ENCODE results near the gene SLC35F2.
"Not testable (repeated sequence)": the region's sequence is repeated elsewhere in the genome, so short reads cannot be mapped to it uniquely, and the experiment has no call there.

Gene SLC35F2

DNA sequence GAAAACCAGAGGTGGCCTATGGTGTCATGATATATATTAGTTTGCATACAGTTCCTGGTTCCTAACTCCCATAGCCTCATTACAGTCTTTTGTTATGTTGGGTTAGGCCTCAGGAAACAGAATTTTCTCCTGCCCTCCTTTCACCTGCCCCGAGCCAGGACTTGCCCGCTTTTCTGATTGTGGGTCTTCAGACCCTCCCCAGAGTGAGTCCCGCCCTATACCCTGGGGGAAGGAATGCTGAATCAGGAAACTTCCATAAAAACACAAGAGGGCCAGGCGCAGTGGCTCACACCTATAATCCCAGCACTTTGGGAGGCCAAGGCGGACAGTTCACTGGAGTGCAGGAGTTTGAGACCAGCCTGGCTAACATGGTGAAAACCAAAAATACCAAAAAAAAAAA is 70.9 kb downstream of the SLC35F2 start:
- peaks cover 31% of the 10 kb centered on the region for H3K36me3 Mint-ChIP-seq (ENCODE audit: low read depth)
- H3K9me3 Mint-ChIP-seq = no peaks in the 10 kb centered on the region
- peaks cover 18% of the 10 kb centered on the region for H3K4me1 Mint-ChIP-seq (ENCODE audit: low read depth)
- peaks cover 6% of the 10 kb centered on the region for H3K27me3 Mint-ChIP-seq
- no peak overlapping the region for H3K4me3 Mint-ChIP-seq
- no peak overlapping the region for H3K27ac Mint-ChIP-seq
- no peak for DNase-seq

DNA sequence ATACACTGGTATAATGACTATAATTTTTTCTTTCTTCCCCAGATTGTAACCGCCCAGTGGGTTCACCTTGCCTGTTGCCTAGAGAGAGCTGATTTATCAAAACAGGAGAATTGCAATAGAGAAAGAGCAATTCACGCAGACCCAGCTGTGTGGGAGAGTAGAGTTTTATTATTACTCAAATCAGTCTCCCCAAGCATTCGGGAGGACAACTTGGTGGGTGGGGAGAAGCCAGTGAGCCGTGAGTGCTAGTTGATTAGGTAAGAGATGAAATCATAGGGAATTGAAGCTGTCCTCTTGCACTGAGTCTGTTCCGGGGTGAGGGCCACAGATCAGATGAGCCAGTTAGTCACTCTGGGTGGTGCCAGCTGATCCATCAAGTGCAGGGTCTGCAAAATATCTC is 73.2 kb downstream of the SLC35F2 start:
- H3K36me3 Mint-ChIP-seq (ENCODE audit: low read depth) = peaks cover 7% of the 10 kb centered on the region
- H3K27ac Mint-ChIP-seq = no peak overlapping the region
- H3K4me3 Mint-ChIP-seq = no peak overlapping the region
- no peak for DNase-seq
- H3K27me3 Mint-ChIP-seq = peaks cover 7% of the 10 kb centered on the region
- H3K4me1 Mint-ChIP-seq (ENCODE audit: low read depth) = peaks cover 10% of the 10 kb centered on the region
- H3K9me3 Mint-ChIP-seq = no peaks in the 10 kb centered on the region

DNA sequence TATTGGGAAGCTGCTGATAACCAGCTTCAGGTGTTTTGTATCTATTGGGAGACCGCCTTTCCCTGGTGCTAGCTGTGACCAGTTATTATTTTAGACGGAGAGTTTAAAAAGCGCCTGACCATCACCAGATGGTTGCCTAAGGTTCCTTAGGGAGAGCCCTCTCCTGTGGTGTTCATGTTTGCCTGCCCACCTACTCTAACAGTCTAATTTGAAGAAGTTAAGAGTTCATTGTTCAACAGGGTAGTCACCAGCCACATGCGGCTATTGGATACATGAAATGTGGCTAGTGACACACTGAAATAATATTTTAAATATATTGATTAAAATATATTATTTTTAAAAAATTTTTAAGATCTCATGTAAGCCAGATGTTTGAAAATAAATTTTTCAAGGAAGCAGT is 75.5 kb downstream of the SLC35F2 start:
- Mint-ChIP-seq H3K4me3 (no peak overlapping the region), H3K4me1 (ENCODE audit: low read depth) (peaks cover 10% of the 10 kb centered on the region), H3K27ac (no peak overlapping the region), H3K9me3 (no peaks in the 10 kb centered on the region), H3K27me3 (peaks cover 14% of the 10 kb centered on the region), H3K36me3 (ENCODE audit: low read depth) (no peaks in the 10 kb centered on the region)
- DNase-seq = no peak

DNA sequence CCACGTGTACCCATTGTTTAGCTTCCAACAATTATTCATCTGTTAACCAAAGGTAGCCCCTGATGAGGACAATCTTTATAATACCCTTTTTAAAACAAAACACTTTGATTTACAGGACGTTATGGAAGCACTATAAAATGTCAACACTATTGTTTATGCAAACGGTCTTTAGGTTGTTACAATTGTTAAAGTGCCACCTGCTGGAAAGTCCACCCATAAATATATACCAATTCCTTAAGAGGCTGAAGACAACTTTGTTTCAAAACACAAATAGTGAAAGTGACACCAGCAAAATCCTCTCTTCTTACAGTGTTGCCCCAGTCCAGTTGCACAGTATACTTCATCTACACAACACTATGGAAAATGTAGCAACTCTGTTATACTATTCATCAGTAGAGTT is 77.8 kb downstream of the SLC35F2 start:
- Mint-ChIP-seq H3K4me1 (ENCODE audit: low read depth) (peaks cover 10% of the 10 kb centered on the region), H3K27ac (no peak overlapping the region), H3K4me3 (no peak overlapping the region), H3K27me3 (peaks cover 14% of the 10 kb centered on the region), H3K9me3 (no peaks in the 10 kb centered on the region), H3K36me3 (ENCODE audit: low read depth) (no peaks in the 10 kb centered on the region)
- DNase-seq = no peak

DNA sequence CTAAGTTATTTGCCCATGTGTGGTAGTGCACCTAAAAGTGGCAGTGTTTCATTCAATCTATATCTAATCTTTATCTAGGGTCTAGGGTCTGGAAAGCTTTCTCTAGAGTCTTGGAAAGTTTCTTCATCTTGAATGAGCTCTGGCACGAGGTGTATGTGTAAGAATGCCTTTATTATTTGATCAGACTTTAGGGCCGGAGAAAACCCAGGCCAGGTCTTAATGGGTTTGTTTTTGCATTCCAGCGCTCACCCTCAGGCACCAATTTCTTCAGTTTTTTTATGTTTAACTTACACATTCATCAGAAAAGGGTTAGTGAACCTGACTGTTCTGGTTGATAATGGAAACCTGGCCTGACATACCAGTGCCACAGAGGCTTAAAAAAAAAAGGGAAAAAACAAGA is 78.5 kb downstream of the SLC35F2 start:
- no peaks in the 10 kb centered on the region for H3K9me3 Mint-ChIP-seq
- peaks cover 4% of the 10 kb centered on the region for H3K4me1 Mint-ChIP-seq (ENCODE audit: low read depth)
- no peak for DNase-seq
- peaks cover 14% of the 10 kb centered on the region for H3K27me3 Mint-ChIP-seq
- H3K36me3 Mint-ChIP-seq (ENCODE audit: low read depth) = no peaks in the 10 kb centered on the region
- no peak overlapping the region for H3K4me3 Mint-ChIP-seq
- no peak overlapping the region for H3K27ac Mint-ChIP-seq

DNA sequence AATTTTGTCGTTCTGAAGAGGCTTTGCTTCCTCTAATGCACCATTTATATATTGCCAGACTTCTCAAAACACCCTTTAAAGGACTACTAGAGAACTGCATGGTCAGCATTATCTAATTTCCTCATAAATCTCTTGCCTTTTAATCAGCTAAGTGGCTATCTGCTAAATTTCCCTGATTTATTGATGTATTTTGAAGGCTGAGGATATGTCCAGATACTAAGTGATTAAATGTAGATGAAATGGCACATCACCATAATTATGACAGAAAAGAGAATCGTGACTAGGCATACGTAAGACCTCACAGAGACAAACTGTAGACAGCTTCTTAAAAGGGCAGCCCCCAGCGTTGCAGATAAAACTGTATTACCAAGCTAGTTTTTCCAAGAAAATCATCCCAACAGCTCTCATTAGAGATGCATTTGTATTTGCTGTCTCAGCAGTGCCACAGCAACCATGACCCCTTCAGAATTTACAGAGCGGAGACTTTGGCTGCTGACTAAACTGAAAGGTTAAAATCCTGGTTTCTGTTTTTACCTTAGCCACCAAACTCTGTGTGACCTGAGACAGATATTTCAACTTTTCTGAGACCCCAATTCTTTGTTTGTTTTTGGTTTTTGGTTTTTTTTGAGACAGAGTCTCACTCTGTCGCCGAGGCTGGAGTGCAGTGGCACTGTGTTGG is 79.6 kb downstream of the SLC35F2 start:
- Mint-ChIP-seq H3K9me3 (no peaks in the 10 kb centered on the region), H3K4me3 (no peak overlapping the region), H3K4me1 (ENCODE audit: low read depth) (no peaks in the 10 kb centered on the region), H3K27me3 (peaks cover 12% of the 10 kb centered on the region), H3K36me3 (ENCODE audit: low read depth) (no peaks in the 10 kb centered on the region), H3K27ac (no peak overlapping the region)
- DNase-seq = no peak

DNA sequence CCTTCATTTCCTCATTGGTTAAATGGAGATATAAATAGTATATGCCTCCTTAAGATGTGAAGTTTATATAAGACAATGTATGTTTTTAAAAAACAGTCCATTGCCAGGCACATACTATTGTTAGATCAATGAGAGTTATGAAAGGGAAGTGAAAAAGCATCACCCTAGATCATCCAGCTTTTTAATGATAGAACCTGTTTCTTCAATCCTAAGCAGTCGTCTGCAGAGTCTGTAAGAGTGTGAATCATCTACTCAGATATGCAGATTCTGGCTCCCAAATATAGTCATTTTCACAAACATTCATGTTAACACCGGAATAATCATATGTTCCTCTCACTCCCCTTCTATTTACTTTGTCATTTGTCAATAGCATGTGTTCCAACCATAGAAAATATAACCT is 81.5 kb downstream of the SLC35F2 start:
- Mint-ChIP-seq H3K4me3 (no peak overlapping the region), H3K27me3 (peaks cover 8% of the 10 kb centered on the region), H3K36me3 (ENCODE audit: low read depth) (no peaks in the 10 kb centered on the region), H3K9me3 (no peaks in the 10 kb centered on the region), H3K4me1 (ENCODE audit: low read depth) (no peaks in the 10 kb centered on the region), H3K27ac (no peak overlapping the region)
- no peak for DNase-seq

DNA sequence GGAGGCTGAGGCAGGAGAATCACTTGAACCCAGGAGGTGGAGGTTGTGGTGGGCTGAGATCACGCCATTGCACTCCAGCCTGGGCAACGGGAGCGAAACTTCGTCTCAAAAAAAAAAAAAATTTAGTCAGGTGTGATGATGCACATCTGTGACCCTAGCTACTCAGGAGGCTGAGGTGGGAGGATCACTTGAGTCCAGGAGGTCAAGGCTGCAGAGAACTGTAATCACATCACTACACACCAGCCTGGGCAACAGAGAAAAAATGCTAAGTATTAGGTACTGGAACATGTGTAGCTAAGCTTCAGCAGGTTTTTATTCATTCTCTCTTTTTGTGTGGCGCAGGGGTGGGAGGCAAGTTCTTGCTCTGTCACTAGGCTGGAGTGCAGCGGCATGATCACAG is 82.5 kb downstream of the SLC35F2 start:
- H3K4me3 Mint-ChIP-seq = no peak overlapping the region
- DNase-seq = no peak
- no peaks in the 10 kb centered on the region for H3K9me3 Mint-ChIP-seq
- H3K27ac Mint-ChIP-seq = no peak overlapping the region
- peaks cover 14% of the 10 kb centered on the region for H3K27me3 Mint-ChIP-seq
- H3K4me1 Mint-ChIP-seq (ENCODE audit: low read depth) = no peaks in the 10 kb centered on the region
- no peaks in the 10 kb centered on the region for H3K36me3 Mint-ChIP-seq (ENCODE audit: low read depth)

DNA sequence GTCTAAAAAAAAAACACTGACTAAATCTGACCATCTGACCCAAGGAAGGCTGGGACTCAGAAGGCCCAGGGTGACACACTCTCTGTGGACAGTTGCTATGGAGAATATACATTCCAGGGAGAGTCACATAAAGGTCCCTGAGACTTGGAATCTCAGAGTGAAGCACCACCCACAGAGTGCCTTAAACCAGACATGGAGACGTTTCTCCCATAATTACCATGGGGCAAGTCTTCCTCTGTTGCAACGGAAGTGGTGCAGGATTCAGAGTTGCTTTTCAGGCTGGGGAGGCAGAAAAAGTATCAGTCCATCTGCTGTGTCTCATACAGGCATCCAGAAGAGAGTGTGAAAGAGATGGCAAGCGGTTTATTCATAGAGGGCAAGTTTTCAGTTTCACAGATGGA is 88.0 kb downstream of the SLC35F2 start:
- H3K27me3 Mint-ChIP-seq = peaks cover 18% of the 10 kb centered on the region
- H3K4me1 Mint-ChIP-seq (ENCODE audit: low read depth) = peaks cover 9% of the 10 kb centered on the region
- no peaks in the 10 kb centered on the region for H3K9me3 Mint-ChIP-seq
- DNase-seq = no peak
- no peak overlapping the region for H3K27ac Mint-ChIP-seq
- no peak overlapping the region for H3K4me3 Mint-ChIP-seq
- no peaks in the 10 kb centered on the region for H3K36me3 Mint-ChIP-seq (ENCODE audit: low read depth)

DNA sequence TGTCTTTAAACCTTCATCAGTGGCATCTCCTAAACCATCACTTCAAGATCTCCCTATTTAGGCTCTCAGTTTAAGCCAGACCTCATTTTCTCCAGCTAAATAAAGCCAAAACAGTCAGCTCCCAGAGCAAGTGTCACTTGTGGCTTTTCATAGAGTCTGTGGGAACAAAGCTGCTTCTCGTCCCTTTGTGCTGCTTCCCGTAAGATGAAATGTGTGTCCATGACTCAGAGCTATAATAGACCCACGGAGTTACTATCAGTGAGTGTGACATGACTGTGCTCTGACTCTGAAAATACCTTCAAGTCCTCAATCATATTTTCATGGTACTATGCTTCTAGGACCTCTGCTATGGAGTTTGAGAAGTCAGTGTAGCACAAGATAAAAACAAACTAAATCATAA is 89.4 kb downstream of the SLC35F2 start:
- DNase-seq = no peak

DNA sequence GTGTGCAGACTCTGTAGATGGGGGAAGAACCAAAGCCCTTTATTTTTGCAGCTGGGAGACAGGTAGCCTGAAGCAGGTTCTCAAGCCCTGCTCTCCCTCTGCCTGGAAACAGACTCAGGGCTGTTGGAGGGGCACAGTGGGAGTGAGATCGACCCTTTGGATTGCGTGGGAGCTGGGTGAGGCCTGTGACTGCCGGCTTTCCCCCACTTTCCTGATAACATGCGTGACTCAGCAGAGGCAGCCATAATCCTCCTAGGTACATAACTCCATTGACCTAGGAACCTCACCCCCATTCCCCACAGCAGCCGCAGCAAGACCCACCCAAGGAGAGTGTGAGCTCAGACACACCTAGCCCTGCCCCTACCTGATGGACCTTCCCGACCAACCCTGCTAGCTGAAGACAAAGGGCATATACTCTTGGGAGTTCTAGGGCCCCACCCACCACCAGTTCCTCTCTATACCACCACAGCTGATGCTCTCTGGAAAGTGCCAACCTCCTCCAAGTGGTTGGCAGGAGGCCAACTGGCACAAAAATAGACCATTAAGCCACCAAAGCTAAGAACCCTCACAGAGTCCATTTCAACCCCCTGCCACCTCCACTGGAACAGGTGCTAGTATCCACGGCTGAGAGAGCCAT is 99.8 kb downstream of the SLC35F2 start:
- not testable (repeated sequence) for H3K9me3 Mint-ChIP-seq; H3K4me1 Mint-ChIP-seq (ENCODE audit: low read depth); H3K36me3 Mint-ChIP-seq (ENCODE audit: low read depth); H3K4me3 Mint-ChIP-seq; H3K27ac Mint-ChIP-seq; DNase-seq
- peaks cover 50% of the 10 kb centered on the region for H3K27me3 Mint-ChIP-seq

More for the DNA sequence above, 89.4 kb downstream of the SLC35F2 start:
- Mint-ChIP-seq H3K4me3 (no peak overlapping the region), H3K4me1 (ENCODE audit: low read depth) (peaks cover 9% of the 10 kb centered on the region), H3K27me3 (peaks cover 31% of the 10 kb centered on the region), H3K27ac (no peak overlapping the region), H3K36me3 (ENCODE audit: low read depth) (no peaks in the 10 kb centered on the region), H3K9me3 (no peaks in the 10 kb centered on the region)

DNA sequence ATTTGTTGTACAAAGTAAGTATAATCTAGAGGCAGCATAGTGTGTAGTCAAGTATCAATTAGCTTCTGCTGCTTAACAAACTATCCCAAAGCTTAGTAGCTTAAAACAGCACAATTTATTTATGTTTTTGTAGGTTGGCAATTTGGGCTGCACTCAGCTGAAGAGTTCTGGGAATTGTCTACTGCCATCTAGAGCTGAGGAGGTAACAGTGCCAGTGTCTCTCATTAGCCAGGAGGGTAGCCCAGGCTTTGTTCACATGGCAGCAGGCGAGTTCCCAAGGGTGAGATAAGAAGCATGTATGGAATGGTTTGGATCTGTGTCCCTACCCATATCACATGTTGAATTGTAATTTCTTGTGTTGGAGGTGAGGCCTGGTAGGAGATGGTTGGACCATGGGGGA is 100.9 kb downstream of the SLC35F2 start:
- Mint-ChIP-seq H3K27me3 (peaks cover 51% of the 10 kb centered on the region), H3K27ac (no peak overlapping the region), H3K4me3 (no peak overlapping the region), H3K36me3 (ENCODE audit: low read depth) (no peaks in the 10 kb centered on the region), H3K9me3 (no peaks in the 10 kb centered on the region), H3K4me1 (ENCODE audit: low read depth) (no peaks in the 10 kb centered on the region)
- DNase-seq = no peak

DNA sequence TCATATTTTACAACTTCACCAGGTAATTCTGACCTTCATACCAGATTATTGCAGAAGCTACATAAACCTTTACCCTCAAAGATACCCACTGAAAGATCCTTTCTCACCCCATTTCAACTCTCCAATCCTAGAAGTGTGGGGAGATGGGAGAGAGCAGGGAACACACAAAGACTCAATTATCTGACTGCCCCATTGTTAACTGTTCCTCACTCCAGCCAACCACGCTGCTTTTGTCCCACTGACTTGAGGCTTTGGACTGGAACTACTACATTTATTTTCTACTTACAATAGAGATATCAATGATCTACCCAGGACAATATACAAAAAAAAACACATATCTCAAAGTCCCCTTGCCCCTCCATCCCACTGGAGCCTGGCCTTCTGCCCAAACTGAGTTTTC is 102.0 kb downstream of the SLC35F2 start:
- Mint-ChIP-seq H3K27ac (no peak overlapping the region), H3K36me3 (ENCODE audit: low read depth) (no peaks in the 10 kb centered on the region), H3K4me3 (no peak overlapping the region), H3K27me3 (peaks cover 48% of the 10 kb centered on the region), H3K4me1 (ENCODE audit: low read depth) (no peaks in the 10 kb centered on the region), H3K9me3 (no peaks in the 10 kb centered on the region)
- no peak for DNase-seq

DNA sequence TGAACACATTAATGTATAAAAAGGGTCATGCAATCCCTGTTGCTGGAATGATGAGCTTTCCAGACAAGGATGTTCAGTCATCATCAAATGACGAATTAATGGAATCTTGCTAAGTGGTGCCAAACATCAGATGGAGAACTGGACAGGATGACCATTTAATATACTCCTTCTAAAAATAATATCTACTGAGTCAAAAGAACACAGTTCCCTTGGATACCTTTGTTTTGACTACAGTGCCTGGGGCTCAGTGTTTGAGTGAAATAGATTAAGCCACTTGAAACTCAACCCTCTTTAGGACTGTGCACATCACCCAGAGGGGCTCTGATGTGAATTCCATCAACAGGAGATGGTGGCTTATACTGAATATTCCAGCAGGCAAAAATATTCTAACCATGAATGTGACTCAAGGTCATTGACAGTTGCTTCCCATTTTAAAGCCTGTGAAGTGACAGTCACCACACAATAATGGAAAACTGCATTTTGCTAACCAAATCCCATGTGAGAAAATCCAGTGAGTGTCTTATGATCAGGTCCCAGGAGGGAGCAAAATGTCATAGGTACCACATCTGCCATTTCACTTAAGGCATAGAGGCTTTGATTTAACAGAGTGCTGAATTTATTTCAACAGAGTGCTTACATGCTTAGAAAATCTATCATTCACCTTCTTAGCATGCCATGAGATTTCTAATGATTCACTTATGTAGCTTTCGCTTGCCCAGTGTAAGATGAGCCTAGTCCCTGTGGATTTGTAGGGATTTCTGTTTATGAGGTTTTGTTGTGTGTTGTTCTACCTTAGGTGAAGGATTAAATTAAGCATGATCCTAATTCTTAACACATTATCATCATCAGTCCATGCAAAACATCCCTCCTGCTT is 105.4 kb downstream of the SLC35F2 start:
- H3K4me1 Mint-ChIP-seq (ENCODE audit: low read depth) = no peaks in the 10 kb centered on the region
- no peaks in the 10 kb centered on the region for H3K36me3 Mint-ChIP-seq (ENCODE audit: low read depth)
- H3K27me3 Mint-ChIP-seq = peaks cover 26% of the 10 kb centered on the region
- H3K4me3 Mint-ChIP-seq = no peak overlapping the region
- DNase-seq = no peak
- H3K27ac Mint-ChIP-seq = no peak overlapping the region
- H3K9me3 Mint-ChIP-seq = no peaks in the 10 kb centered on the region

DNA sequence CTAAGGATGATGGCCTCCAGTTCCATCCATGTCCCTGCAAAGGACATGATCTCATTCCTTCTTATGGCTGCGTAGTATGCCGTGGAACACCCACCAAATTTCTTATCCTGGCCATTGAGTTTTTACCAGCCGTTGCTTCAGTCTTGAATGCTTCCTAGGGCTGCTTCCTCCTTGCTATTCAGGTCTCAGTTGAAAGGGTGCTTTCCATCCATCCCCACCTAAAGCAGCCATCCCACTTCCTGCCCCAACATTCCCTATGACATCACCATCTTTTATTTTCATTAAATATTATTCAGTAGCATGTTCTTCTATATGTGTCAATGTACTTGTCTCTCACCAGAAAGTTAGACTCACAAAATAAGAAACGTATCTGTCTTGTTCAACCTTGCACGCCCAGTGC is 106.1 kb downstream of the SLC35F2 start:
- no peak for DNase-seq
- Mint-ChIP-seq H3K4me3 (no peak overlapping the region), H3K4me1 (ENCODE audit: low read depth) (no peaks in the 10 kb centered on the region), H3K27me3 (peaks cover 19% of the 10 kb centered on the region), H3K36me3 (ENCODE audit: low read depth) (no peaks in the 10 kb centered on the region), H3K27ac (no peak overlapping the region), H3K9me3 (no peaks in the 10 kb centered on the region)

All from activated T-cell treated with anti-CD3 and anti-CD28 coated beads, Interleukin-2, amount 50 U/mL, for 24 hours (primary cell).